NCI-H748 treated with DMSO at 0.1 percent for 48 hours (cell line): ENCODE measurements around the gene COL24A1.

Experiments
- DNase-seq: peaks from one replicate; lab custom pipeline; 2025; lab: John Stamatoyannopoulos, UW

Gene COL24A1

GRCh38 chr1:86156566-86157455 is at the start of gene COL24A1:
TSS of gene COL24A1 (minus strand) at chr1:86156772. CDS start at chr1:86156396, 376 bp downstream.
- DNase-seq = no peak

DNA sequence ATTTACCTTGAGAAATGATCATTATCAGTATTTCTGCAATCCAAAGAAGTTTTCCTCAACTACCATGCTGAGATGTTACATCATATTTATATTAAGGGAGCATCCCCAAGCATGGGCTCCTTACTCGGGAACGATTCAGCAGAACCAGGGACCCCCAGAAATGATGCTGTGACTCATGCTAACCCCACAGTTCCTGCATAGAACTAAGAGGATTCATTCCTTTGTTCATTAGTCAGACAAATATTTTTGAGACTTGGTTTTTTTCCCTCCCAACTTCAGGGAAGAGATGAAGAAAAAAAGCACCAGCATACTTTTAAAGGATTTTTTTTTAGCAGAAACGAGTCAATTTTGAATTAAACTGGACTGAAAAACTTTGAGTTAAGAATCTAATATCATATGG is 49.2 kb upstream of the COL24A1 start:
- no peak for DNase-seq

DNA sequence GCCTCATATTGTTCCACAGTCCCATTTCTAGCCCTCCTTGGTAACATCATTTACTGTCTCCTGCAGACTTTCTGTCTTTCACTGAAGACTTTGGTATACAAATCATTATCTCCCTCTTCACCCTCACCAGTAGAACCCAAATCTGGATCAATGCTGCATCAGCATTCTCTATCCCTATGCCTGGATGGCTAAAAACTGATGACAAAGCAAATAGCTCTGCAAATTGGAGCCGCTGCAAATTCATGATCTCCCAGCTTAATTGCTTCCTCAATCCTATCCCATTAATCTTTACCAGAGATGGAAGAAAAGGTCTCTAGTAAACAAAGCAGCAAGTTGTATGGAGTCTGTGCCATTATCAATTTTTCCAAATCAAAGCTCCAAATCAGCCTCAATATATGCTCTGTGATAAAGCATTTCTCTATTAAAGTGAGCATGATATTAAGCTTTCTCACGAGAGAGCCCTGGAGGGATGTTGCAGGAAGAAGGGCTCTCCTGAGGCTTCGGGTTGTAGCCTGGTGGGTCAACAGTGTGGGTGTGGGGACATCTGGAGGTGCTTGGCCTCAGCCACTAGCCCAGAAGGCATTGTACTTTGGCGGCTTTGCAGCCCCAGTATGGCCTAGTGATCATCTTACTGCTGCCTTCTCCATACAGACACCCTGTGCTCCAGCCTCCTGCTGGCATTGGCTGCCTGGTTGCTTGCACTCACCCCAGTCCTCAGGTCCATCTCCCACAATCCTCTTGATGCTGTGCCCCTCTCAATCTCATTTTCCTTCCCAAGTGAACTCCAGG is 46.2 kb upstream of the COL24A1 start:
- no peak for DNase-seq

DNA sequence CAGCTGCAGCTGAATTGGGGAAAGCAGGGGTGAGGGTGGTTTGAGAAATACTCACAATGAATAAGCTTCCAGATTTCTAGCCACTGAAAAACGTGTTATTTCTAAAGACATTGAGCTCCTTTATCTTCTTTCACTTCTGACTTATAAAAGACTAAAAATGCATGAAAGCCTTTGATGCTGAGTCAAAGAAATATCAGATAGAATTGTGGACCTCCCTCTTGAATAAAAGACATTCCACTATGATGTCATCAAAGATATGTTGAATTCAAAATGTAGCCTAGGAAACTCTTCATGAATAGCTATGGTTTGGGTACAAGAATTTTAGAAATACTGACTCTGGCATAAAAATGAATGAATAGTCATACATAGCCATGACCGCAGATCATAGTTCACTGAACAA is 44.7 kb upstream of the COL24A1 start:
- no peak for DNase-seq

GRCh38 chr1:86200901-86201300 is 44.3 kb upstream of the COL24A1 start:
- no peak for DNase-seq

DNA sequence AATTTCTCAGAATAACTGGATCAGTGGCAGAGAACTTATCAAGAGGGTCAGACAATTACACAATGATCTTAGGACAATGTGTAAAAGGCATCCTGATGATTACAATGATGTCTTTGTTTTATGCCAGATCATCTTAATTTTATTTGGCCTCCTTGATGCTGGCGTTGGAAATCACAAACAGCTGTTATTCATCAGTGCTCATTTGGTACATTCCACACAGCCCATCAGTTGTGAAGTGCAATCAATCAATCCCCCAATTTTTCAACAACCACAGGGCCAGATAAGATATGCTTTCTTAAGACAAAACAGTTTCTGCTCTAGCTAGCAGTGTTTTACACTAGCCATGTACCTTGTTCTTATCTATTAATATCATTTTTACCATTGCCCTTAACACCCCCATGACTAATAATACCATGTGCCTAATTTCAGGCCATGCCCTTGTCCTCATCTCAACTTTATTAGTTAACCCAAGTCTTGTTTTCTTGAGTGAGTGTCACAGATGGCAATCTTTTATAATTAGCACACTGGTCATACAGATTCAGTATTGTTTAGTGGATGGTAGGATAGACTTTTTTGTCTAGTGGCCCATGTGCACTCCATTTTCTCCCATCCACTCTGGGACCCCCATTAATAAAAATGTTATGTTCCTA is 40.8 kb upstream of the COL24A1 start:
- no peak for DNase-seq

GRCh38 chr1:86195281-86195680 is 38.7 kb upstream of the COL24A1 start:
- no peak for DNase-seq

DNA sequence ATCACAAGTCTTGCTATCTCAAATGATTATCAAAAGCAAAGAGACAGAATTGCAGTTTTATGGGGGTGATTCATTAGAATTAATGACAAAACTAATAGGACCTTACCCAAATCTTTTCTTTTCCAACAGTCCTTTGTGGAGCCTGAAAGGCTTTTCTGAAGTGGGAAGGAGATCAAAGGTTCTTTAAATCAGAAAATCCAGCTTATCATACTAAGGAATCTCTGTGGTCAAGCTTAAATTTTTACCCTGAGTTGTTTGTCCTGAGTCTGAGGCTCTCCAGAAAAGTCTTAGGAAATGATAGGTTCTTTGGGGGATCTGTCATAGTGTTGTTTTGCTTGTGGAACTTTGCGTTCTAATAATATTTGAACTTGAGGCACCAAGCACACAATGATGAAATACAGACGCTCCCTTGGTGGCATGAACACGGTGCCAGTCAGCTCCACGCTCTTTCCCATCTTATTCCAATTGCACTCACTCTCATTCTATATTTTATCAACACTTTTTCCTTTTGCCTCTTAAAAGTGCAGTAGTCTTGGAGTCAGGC is 38.0 kb upstream of the COL24A1 start:
- no peak for DNase-seq

GRCh38 chr1:86192417-86192816 is 35.8 kb upstream of the COL24A1 start:
- no peak for DNase-seq

DNA sequence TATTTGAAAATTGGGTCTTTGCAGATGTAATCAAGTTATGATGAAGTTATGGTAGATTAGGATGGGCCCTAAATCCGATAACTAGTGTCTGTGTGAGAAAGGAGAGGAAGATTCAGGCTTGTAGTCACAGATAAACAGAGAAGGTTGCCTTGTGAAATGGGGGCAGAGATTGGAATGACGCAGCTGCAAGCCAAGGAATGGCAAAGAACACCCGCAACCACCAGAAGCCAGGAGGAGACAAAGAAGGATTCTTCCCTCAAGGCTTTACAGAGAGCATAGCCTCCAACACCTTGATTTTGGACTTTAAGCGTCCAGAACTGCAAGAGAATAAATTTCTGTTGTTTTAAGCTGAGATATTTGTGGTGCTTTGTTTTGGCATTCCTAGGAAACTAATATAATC is 35.4 kb upstream of the COL24A1 start:
- DNase-seq = no peak

DNA sequence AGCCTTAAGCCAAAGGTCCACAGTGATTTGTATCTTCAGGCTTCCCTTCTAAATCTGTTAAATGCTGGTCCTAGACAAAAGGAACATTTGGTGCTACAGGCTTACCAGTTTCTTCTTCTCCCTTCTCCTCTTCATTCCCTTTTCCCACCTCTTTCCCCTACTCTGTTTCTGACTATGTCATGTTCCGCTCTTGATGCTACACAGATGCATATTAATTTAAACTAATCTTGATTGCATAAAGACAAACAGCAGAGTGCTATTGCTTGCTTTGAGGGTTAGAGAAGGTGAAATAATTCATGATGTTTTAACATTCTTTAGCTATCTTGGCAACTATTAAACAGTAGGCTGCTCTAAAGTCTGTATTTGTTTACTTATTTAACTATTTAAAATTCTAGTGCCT is 34.3 kb upstream of the COL24A1 start:
- no peak for DNase-seq

GRCh38 chr1:86184426-86184825 is 27.9 kb upstream of the COL24A1 start:
- DNase-seq = no peak

DNA sequence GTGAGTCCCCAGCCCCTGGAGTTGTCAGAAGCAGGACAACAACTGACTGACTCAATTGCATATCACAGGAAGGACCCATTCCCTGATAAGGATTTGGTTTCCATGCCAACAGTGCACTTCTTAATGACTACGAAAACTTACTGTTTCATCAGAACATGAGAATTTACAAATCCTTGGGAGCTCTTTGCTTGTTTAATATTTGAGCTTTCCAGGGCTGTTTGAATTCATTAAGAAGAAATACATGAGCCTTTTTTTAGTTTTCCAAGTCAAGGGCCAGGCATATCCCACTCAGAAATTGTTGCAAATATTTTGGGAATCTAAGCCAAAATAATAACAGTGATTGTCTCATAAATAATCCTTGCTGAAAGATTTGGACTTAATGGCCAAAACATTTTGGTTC is 27.2 kb upstream of the COL24A1 start:
- no peak for DNase-seq

GRCh38 chr1:86176226-86176625 is 19.7 kb upstream of the COL24A1 start:
- no peak for DNase-seq

- DNase-seq = no peak
Measured at GRCh38 chr1:86175756-86176155, 19.2 kb upstream of the COL24A1 start.

DNA sequence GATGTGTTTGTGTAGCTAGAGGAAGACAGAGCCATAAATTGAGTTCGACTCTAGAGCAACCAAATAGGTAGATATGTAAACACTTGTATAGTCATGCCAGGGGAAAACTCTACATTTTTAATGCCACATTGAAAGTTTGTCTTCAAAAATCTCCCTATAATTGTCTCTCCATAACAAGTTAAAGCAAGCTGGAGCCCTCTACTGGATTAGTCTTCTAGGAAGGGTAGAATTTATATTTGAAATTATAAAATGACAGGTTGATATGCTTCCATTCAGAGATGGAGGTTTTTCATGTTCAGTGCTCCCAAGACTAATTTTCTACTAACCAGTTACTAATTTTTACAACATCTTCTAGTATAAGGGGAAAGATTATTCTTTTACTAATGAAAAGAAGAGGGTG is 13.1 kb upstream of the COL24A1 start:
- no peak for DNase-seq

GRCh38 chr1:86159800-86160199 is 3.2 kb upstream of the COL24A1 start:
- no peak for DNase-seq

DNA sequence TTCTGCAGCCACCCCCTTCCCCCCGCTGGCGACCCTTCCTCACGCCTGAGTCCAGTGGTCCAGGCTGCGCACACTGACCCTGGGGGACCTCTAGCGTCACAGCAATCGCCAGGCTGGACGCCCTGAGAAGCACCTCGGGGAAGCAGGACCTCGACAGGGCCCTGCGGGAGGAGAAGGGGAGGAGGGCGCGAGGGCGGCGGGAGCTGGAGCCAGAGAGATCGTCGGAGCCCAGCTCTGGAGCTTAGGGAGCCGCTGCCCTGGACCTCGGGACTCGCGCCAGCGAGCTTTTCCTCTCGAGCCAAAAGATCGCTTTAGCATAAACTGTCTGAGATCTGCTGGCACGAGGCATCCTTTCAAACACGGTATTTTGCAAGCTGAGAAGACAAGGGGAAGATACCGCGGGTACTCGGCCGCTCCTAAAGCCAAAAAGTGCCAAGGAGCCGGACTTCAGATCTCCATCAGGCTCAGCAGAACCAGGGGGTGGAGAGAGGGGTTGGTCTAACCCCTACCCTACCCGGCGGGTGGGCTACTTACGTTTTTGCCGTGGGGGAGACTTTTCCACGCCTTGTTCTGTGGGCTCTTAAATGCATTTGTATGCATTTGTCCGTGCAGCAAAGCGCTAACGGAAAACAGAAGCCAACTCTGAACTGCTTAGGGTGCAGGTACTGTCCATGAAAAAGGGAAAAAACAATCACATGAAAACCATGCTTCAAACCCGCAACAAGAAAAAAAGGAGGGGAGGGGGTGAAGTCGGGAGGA is 586 bp downstream of the COL24A1 start:
- no peak for DNase-seq

DNA sequence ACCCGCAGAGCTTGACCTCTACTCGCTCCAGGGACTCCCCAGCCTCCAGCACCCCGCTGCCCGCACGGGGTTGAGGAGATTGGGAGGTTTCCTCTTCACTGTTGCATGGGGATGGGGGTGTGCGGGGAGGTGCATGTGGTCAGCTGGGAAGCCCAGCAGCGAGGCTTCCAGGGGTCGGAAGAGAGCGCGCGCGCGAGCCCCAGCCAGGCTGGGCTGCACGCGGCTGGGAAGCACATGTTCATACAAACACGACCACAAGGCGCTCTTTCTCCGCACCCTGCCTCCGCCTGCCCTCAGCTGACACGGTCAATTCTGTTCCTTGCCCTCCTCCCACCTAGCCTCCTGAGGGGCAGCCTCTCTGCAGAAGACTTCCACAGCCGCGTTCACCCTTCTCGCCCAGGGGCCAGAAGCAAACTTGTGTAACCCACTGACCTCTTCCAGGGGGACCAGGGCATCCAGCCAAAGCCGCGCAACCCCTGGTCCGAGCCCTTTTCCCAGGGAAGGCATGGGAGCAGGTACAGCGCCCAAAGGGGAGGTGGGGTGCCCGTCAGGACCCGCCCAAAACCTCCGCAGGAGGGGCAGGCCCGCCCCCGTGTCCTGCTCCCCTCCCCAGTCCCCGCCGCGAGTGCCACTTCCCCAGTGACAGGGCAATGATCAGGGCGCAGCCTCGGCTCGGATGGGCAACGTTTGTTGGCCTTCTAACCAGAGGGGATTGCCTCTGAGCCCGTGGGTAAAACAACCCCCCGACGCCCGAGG is 1.3 kb downstream of the COL24A1 start:
- DNase-seq = no peak

DNA sequence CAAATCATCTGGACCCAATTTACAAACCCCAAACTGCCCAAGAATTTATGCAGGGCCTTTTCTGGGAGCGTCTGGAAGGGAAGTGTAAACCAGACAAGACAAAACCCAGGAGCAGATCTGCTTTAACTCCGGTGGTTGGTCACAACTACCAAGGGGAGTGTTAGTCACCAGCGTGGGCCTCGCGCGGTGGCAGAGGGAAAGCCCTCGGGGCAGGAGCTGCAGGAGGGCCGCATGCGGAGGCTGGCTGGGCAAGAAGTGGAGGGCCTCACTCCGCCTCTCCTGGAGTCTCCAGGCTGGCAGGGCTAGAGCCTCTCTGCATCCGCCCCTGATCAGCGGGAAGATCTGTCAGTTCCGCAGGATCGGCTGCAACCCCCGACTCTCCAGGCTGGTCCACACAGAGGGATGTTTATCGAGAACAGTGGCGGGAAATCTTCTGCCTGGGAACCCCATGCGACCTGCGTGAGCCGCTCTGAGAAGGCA is 2.0 kb downstream of the COL24A1 start:
- DNase-seq = no peak

- no peak for DNase-seq
Measured at GRCh38 chr1:86153836-86154235, 2.7 kb downstream of the COL24A1 start.
